ENCODE results near the gene DMXL1. TPM values are rescaled to one million over a fixed set of nuclear protein-coding genes. Genes with fewer than 3 reads are reported as not detected.

The DMXL1 gene
- total RNA-seq, 1 donor: 86.1 TPM

GRCh38 chr5:119058979-119059529 lies 11.8 kb upstream of the DMXL1 start:
- H3K9me3 ChIP-seq (ENCODE audit: low read depth, low read length): no peaks in the 10 kb centered on the region
- no peak for TF ChIP-seq CTCF (IDR thresholded peaks at IDR 0.05; ENCODE audit: extremely low read depth, low read depth, low read length)
- no peak overlapping the region for H3K4me3 ChIP-seq (ENCODE audit: insufficient read depth, low read length)
- H3K4me1 ChIP-seq (ENCODE audit: insufficient read depth, low read length): peaks cover 4% of the 10 kb centered on the region
- H4K20me1 ChIP-seq (ENCODE audit: insufficient read depth, low read length): no peaks in the 10 kb centered on the region
- DNase-seq (ENCODE audit: insufficient read length, low spot score, missing footprints): no peak
- H2AFZ ChIP-seq (ENCODE audit: low read length): no peak overlapping the region
- no peaks in the 10 kb centered on the region for H3K36me3 ChIP-seq (ENCODE audit: insufficient read depth, low read length)
- H3K4me2 ChIP-seq (ENCODE audit: insufficient read depth, low read length): no peak overlapping the region
- no peaks in the 10 kb centered on the region for H3K27me3 ChIP-seq (ENCODE audit: insufficient read depth, low read length)
- H3K27ac ChIP-seq (ENCODE audit: low read depth, low read length): no peak overlapping the region
- no peaks in the 10 kb centered on the region for H3K79me2 ChIP-seq (ENCODE audit: insufficient read depth, low read length)

- no peak overlapping the region for H3K27ac ChIP-seq (ENCODE audit: low read depth, low read length)
- H3K36me3 ChIP-seq (ENCODE audit: insufficient read depth, low read length): no peaks in the 10 kb centered on the region
- H3K4me3 ChIP-seq (ENCODE audit: insufficient read depth, low read length): no peak overlapping the region
- H2AFZ ChIP-seq (ENCODE audit: low read length): no peak overlapping the region
- no peaks in the 10 kb centered on the region for H3K9me3 ChIP-seq (ENCODE audit: low read depth, low read length)
- no peak overlapping the region for H3K4me2 ChIP-seq (ENCODE audit: insufficient read depth, low read length)
- no peaks in the 10 kb centered on the region for H3K79me2 ChIP-seq (ENCODE audit: insufficient read depth, low read length)
- no peaks in the 10 kb centered on the region for H4K20me1 ChIP-seq (ENCODE audit: insufficient read depth, low read length)
- peaks cover 4% of the 10 kb centered on the region for H3K4me1 ChIP-seq (ENCODE audit: insufficient read depth, low read length)
- TF ChIP-seq CTCF (IDR thresholded peaks at IDR 0.05; ENCODE audit: extremely low read depth, low read depth, low read length): no peak
- H3K27me3 ChIP-seq (ENCODE audit: insufficient read depth, low read length): no peaks in the 10 kb centered on the region
- no peak for DNase-seq (ENCODE audit: insufficient read length, low spot score, missing footprints)
Observed at GRCh38 chr5:119059740-119060255, 11.1 kb upstream of the DMXL1 start.

GRCh38 chr5:119063579-119064379 lies 7.1 kb upstream of the DMXL1 start:
- Histone ChIP-seq H3K27me3 (ENCODE audit: insufficient read depth, low read length) (no peaks in the 10 kb centered on the region), H3K36me3 (ENCODE audit: insufficient read depth, low read length) (no peaks in the 10 kb centered on the region), H3K79me2 (ENCODE audit: insufficient read depth, low read length) (no peaks in the 10 kb centered on the region), H3K4me1 (ENCODE audit: insufficient read depth, low read length) (peaks cover 4% of the 10 kb centered on the region), H3K27ac (ENCODE audit: low read depth, low read length) (peak overlapping the region; percentile 24), H4K20me1 (ENCODE audit: insufficient read depth, low read length) (no peaks in the 10 kb centered on the region), H2AFZ (ENCODE audit: low read length) (peak overlapping the region; percentile 10), H3K4me2 (ENCODE audit: insufficient read depth, low read length) (peak overlapping the region; percentile 37), H3K4me3 (ENCODE audit: insufficient read depth, low read length) (no peak overlapping the region), H3K9me3 (ENCODE audit: low read depth, low read length) (no peaks in the 10 kb centered on the region)
- no peak for TF ChIP-seq CTCF (IDR thresholded peaks at IDR 0.05; ENCODE audit: extremely low read depth, low read depth, low read length)
- DNase-seq (ENCODE audit: insufficient read length, low spot score, missing footprints): peak; percentile 27

- DNase-seq (ENCODE audit: insufficient read length, low spot score, missing footprints): no peak
- no peak overlapping the region for H3K4me3 ChIP-seq (ENCODE audit: insufficient read depth, low read length)
- no peak for TF ChIP-seq CTCF (IDR thresholded peaks at IDR 0.05; ENCODE audit: extremely low read depth, low read depth, low read length)
Observed at GRCh38 chr5:119067450-119067849, 3.4 kb upstream of the DMXL1 start.

More at GRCh38 chr5:119067450-119067849, 3.4 kb upstream of the DMXL1 start:
- H3K36me3 ChIP-seq (ENCODE audit: insufficient read depth, low read length): no peaks in the 10 kb centered on the region
- H3K27me3 ChIP-seq (ENCODE audit: insufficient read depth, low read length): no peaks in the 10 kb centered on the region
- H3K79me2 ChIP-seq (ENCODE audit: insufficient read depth, low read length): peaks cover 14% of the 10 kb centered on the region
- H3K9me3 ChIP-seq (ENCODE audit: low read depth, low read length): no peaks in the 10 kb centered on the region
- no peak overlapping the region for H3K4me2 ChIP-seq (ENCODE audit: insufficient read depth, low read length)
- H3K27ac ChIP-seq (ENCODE audit: low read depth, low read length): no peak overlapping the region
- no peaks in the 10 kb centered on the region for H4K20me1 ChIP-seq (ENCODE audit: insufficient read depth, low read length)
- no peak overlapping the region for H2AFZ ChIP-seq (ENCODE audit: low read length)
- H3K4me1 ChIP-seq (ENCODE audit: insufficient read depth, low read length): peaks cover 17% of the 10 kb centered on the region

Measured in osteoblast (primary cell).